ENCODE measurements around the gene CRB3. TPM values are rescaled to one million over a fixed set of nuclear protein-coding genes. Genes with fewer than 3 reads are reported as not detected.

Gene CRB3
- polyA plus RNA-seq, 3 donors = 34.0 to 41.7 (median 35.9) TPM

GRCh38 chr19:6459262-6460098 is 4.6 kb upstream of the CRB3 start, which contains the start of gene SLC25A23:
SLC25A23 (minus strand) TSS chr19:6459792; CDS start chr19:6459628, 164 bp downstream.
- DNase-seq = peak; percentile 82

- DNase-seq = peak; percentile 99
Measured at GRCh38 chr19:6460099-6460884, 3.8 kb upstream of the CRB3 start.

GRCh38 chr19:6465006-6465405 is 935 bp downstream of the CRB3 start:
- no peak for DNase-seq

- no peak for DNase-seq
Measured at GRCh38 chr19:6465663-6466062, 1.6 kb downstream of the CRB3 start.

GRCh38 chr19:6466526-6467248 is 2.6 kb downstream of the CRB3 start:
- DNase-seq = no peak

- no peak for DNase-seq
Measured at GRCh38 chr19:6467384-6467783, 3.3 kb downstream of the CRB3 start.

- DNase-seq = no peak
Measured at GRCh38 chr19:6470173-6470572, 6.1 kb downstream of the CRB3 start.

- no peak for DNase-seq
Measured at GRCh38 chr19:6471076-6471475, 7.0 kb downstream of the CRB3 start.

GRCh38 chr19:6472713-6473112 is 8.6 kb downstream of the CRB3 start:
- no peak for DNase-seq

GRCh38 chr19:6473647-6474046 is 9.6 kb downstream of the CRB3 start:
- no peak for DNase-seq

GRCh38 chr19:6475321-6476108 is 11.4 kb downstream of the CRB3 start:
- no peak for DNase-seq

GRCh38 chr19:6476155-6476895 is 12.3 kb downstream of the CRB3 start:
- peak; percentile 83 for DNase-seq

- no peak for DNase-seq
Measured at GRCh38 chr19:6476896-6477431, 12.9 kb downstream of the CRB3 start.

GRCh38 chr19:6478815-6479214 is 14.7 kb downstream of the CRB3 start:
- no peak for DNase-seq

- DNase-seq = no peak
Measured at GRCh38 chr19:6479836-6480398, 15.8 kb downstream of the CRB3 start.

- DNase-seq = no peak
Measured at GRCh38 chr19:6480848-6481415, 16.9 kb downstream of the CRB3 start.

- DNase-seq = no peak
Measured at GRCh38 chr19:6481541-6482342, 17.7 kb downstream of the CRB3 start, which contains the start of gene DENND1C. DENND1C (minus strand) TSS chr19:6481787; CDS start chr19:6481695, 92 bp downstream.

GRCh38 chr19:6482343-6482686 is 18.2 kb downstream of the CRB3 start:
- no peak for DNase-seq

GRCh38 chr19:6483235-6483634 is 19.2 kb downstream of the CRB3 start:
- no peak for DNase-seq

All from renal pelvis (tissue), 4 donors.